ENCODE results near the gene PHACTR3. TPM values are rescaled to one million over a fixed set of nuclear protein-coding genes. Genes with fewer than 3 reads are reported as not detected.

PHACTR3 gene
- total RNA-seq, 1 experiment from 2014 or later = not detected

GRCh38 chr20:59754551-59754950 is 150.2 kb downstream of the PHACTR3 start:
- RAD21 ChIA-PET (ENCODE audit: low non-redundant PET in 1 of 2, low total read pairs in 2 of 2, uncharacterized antibody in 2 of 2, unreplicated experiment in 2 of 2) = no interaction called here
- H3K9me2 ChIP-seq (ENCODE audit: insufficient read depth) = no peaks in the 10 kb centered on the region
- no peak overlapping the region for H3K4me2 ChIP-seq (ENCODE audit: low read length)
- no peak overlapping the region for H2AFZ ChIP-seq (ENCODE audit: low read depth, low read length, poor library complexity, severe bottlenecking)
- TF ChIP-seq EZH2 (IDR thresholded peaks at IDR 0.05) (no peak), TCF7L2 (IDR thresholded peaks at IDR 0.05; ENCODE audit: borderline replicate concordance, extremely low read depth, insufficient read depth, insufficient read length) (no peak), EZH2phosphoT487 (IDR thresholded peaks at IDR 0.05; ENCODE audit: borderline replicate concordance) (no peak), REST (IDR thresholded peaks at IDR 0.05; ENCODE audit: low read depth) (no peak), SIN3A (IDR thresholded peaks at IDR 0.05; ENCODE audit: low read depth) (no peak), MAX (IDR thresholded peaks at IDR 0.05) (no peak), POLR2AphosphoS5 (IDR thresholded peaks at IDR 0.05; ENCODE audit: low read depth, low read length) (no peak)
- H3K4me1 ChIP-seq (ENCODE audit: control insufficient read depth in 1 of 2, insufficient read depth in 2 of 2, low read length in 2 of 2) = no peaks in the 10 kb centered on the region
- ATAC-seq (no peak), DNase-seq (ENCODE audit: low read depth, low spot score) (no peak)
- H3K27me3 ChIP-seq (ENCODE audit: insufficient read depth, low read length) = peaks cover 15% of the 10 kb centered on the region; the same call in 1 of the 2 replicates
- POLR2A ChIA-PET = no interaction called here
- CTCF ChIA-PET = no interaction called here
- H3K9ac ChIP-seq (ENCODE audit: low read length) = no peak overlapping the region
- intact Hi-C loops (cut with micrococcal nuclease) = no loop called here
- H3K79me2 ChIP-seq (ENCODE audit: insufficient read depth, low read length) = no peaks in the 10 kb centered on the region
- no peak overlapping the region for H3K4me3 ChIP-seq (replicated peaks in 1 of 2; ENCODE audit: low read depth in 1 of 2, low read length in 2 of 2)
- no TSS peak for BruUV-seq (replicated peaks)
- H4K20me1 ChIP-seq (ENCODE audit: insufficient read depth) = no peaks in the 10 kb centered on the region
- H3K36me3 ChIP-seq (ENCODE audit: control insufficient read depth in 1 of 2, insufficient read depth in 2 of 2, low read length in 2 of 2) = no peaks in the 10 kb centered on the region
- H3K27ac ChIP-seq (ENCODE audit: low read depth, low read length) = no peak overlapping the region
- no peaks in the 10 kb centered on the region for H3K9me3 ChIP-seq (ENCODE audit: control insufficient read depth in 1 of 2, insufficient read depth in 1 of 2, low read depth in 1 of 2, low read length in 2 of 2)

Data from HCT116 (cell line).